ENCODE results near the gene FAM171A1. TPM values are rescaled to one million over a fixed set of nuclear protein-coding genes. Genes with fewer than 3 reads are reported as not detected.
A peak's percentile ranks its signal among the peaks of the same experiment; 100 is the strongest.

FAM171A1 gene
- total RNA-seq, 1 donor from 2014 or later = 113 TPM

GRCh38 chr10:15325243-15325943 lies 45.7 kb downstream of the FAM171A1 start:
- Mint-ChIP-seq H3K27ac (ENCODE audit: unreplicated experiment) (peak overlapping the region; percentile 85), H3K4me3 (ENCODE audit: unreplicated experiment) (peak overlapping the region; percentile 22), H3K9me3 (ENCODE audit: unreplicated experiment) (no peaks in the 10 kb centered on the region), H3K4me1 (ENCODE audit: unreplicated experiment) (peaks cover 36% of the 10 kb centered on the region), H3K36me3 (ENCODE audit: low read depth, unreplicated experiment) (peaks cover 15% of the 10 kb centered on the region), H3K27me3 (ENCODE audit: unreplicated experiment) (peaks cover 3% of the 10 kb centered on the region)
- TF ChIP-seq CTCF (IDR thresholded peaks at IDR 0.05; ENCODE audit: unreplicated experiment) = no peak
- DNase-seq (ENCODE audit: low spot score) = peak; percentile 20

DNA sequence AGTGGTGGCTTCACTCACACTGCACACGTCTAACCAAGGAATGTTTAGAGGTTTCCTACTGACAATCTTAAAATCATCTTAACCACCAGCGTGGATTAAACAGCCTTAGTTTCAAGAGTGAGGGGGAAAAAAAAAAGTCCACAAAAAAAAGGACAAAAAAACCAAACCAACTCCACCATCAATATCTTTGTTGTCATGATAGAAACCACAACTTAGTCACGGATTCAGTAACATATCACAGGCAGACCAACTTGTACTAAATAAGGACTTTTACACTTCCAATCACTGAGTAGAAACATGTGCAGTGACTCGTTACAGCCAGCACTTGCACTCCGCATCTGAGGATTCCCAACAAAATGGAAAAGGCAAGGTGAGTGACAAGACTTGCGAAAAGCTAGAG lies 46.5 kb downstream of the FAM171A1 start:
- Mint-ChIP-seq H3K4me3 (ENCODE audit: unreplicated experiment) (no peak overlapping the region), H3K27ac (ENCODE audit: unreplicated experiment) (peak overlapping the region; percentile 38), H3K36me3 (ENCODE audit: low read depth, unreplicated experiment) (peaks cover 15% of the 10 kb centered on the region), H3K27me3 (ENCODE audit: unreplicated experiment) (peaks cover 3% of the 10 kb centered on the region), H3K9me3 (ENCODE audit: unreplicated experiment) (no peaks in the 10 kb centered on the region), H3K4me1 (ENCODE audit: unreplicated experiment) (peaks cover 36% of the 10 kb centered on the region)
- no peak for DNase-seq (ENCODE audit: low spot score)
- no peak for TF ChIP-seq CTCF (IDR thresholded peaks at IDR 0.05; ENCODE audit: unreplicated experiment)

DNA sequence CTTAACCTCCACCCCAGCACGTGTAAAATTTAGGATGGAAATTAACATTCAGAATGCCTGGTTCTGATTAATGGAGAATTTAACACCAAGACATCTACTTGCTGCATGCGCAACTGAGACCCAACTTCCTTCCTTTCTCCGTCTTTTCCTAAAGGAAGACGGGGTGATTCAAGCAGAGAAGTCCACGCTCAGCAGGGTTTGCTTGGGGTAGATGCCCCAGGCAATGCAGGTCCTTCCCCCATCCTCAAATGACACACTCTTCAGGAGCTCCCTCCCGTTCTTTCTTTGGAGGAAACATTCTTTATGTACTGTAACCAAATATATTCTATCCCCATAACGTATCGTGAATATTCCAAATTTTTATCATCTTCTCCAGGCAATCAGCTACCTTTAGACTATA lies 47.0 kb downstream of the FAM171A1 start:
- Mint-ChIP-seq H3K27ac (ENCODE audit: unreplicated experiment) (no peak overlapping the region), H3K27me3 (ENCODE audit: unreplicated experiment) (peaks cover 3% of the 10 kb centered on the region), H3K36me3 (ENCODE audit: low read depth, unreplicated experiment) (peaks cover 15% of the 10 kb centered on the region), H3K4me1 (ENCODE audit: unreplicated experiment) (peaks cover 35% of the 10 kb centered on the region), H3K9me3 (ENCODE audit: unreplicated experiment) (no peaks in the 10 kb centered on the region), H3K4me3 (ENCODE audit: unreplicated experiment) (no peak overlapping the region)
- DNase-seq (ENCODE audit: low spot score) = no peak
- TF ChIP-seq CTCF (IDR thresholded peaks at IDR 0.05; ENCODE audit: unreplicated experiment) = no peak

DNA sequence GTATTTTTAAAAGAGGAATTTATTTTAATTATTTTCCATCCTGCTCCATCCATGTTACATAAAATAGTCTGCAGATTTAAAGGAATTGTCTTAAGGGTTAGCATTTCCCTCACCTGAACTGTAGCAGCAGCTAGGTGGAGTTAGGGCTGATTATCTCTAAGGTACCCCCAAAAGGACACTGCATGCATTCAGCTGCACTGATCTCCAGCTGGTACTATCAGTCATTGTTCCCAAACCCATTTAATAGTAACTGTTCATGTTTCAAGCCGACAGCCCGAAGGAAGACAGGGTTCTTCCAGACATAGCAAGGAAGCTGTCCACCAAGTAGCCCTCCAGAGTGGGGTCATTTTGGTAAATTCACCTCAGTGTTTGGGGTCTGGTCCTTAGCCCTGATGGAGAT lies 48.7 kb downstream of the FAM171A1 start:
- no peak for TF ChIP-seq CTCF (IDR thresholded peaks at IDR 0.05; ENCODE audit: unreplicated experiment)
- Mint-ChIP-seq H3K36me3 (ENCODE audit: low read depth, unreplicated experiment) (peaks cover 11% of the 10 kb centered on the region), H3K4me3 (ENCODE audit: unreplicated experiment) (no peak overlapping the region), H3K27me3 (ENCODE audit: unreplicated experiment) (peaks cover 2% of the 10 kb centered on the region), H3K9me3 (ENCODE audit: unreplicated experiment) (no peaks in the 10 kb centered on the region), H3K27ac (ENCODE audit: unreplicated experiment) (no peak overlapping the region), H3K4me1 (ENCODE audit: unreplicated experiment) (peaks cover 42% of the 10 kb centered on the region)
- DNase-seq (ENCODE audit: low spot score) = no peak

Data from endothelial cell (in vitro differentiated cells).